Right lobe of liver (tissue), 6 donors: Measurements from ENCODE around the gene CLDN18. TPM values are rescaled to one million over a fixed set of nuclear protein-coding genes. Genes with fewer than 3 reads are reported as not detected.

ENCODE experiments used
- ATAC-seq, 4 donors: fragments of 200-7000 bp; cut with Tn5 transposase; one replicate each; pipeline ENCODE4 v1.9.1; 2020; ENCODE audit warnings: mild to moderate bottlenecking in 4 of 4, moderate library complexity in 4 of 4
- DNase-seq, 3 donors: peaks; one replicate each; pipeline ENCODE4 v3.0.0-alpha.2; 2020
- H3K27ac ChIP-seq, 3 donors: fragments of 200-600 bp; one replicate each; pipeline ENCODE4 v1.8.0; 2022
- H3K27me3 ChIP-seq, 2 donors: fragments of 200-600 bp; one replicate each; pipeline ENCODE4 v1.8.0; 2022
- H3K36me3 ChIP-seq, 4 donors: fragments of 200-600 bp; sonication (generic) in 1 of 4; one replicate each; pipeline versions ENCODE4 v1.5.1 to v1.8.0; 2017 to 2022; ENCODE audit warnings: control low read depth in 1 of 4
- H3K4me1 ChIP-seq, 4 donors: fragments of 200-600 bp; sonication (generic) in 1 of 4; one replicate each; pipeline versions ENCODE4 v1.5.1 to v1.8.0; 2017 to 2022; ENCODE audit warnings: control low read depth in 1 of 4
- H3K4me3 ChIP-seq, 3 donors: fragments of 200-600 bp; one replicate each; pipeline ENCODE4 v1.8.0; 2022
- H3K9me3 ChIP-seq, 4 donors: fragments of 200-600 bp; sonication (generic) in 1 of 4; one replicate each; pipeline versions ENCODE4 v1.5.1 to v1.8.0; 2017 to 2022; ENCODE audit warnings: control low read depth in 1 of 4
- CTCF ChIP-seq, 4 donors: fragments of 200-600 bp in 3 of 4; fragments of 450-650 bp in 1 of 4; IDR thresholded peaks; one replicate each; pipeline versions ENCODE4 v1.5.1 to v1.8.0; 2016 to 2022; ENCODE audit warnings: antibody characterized with exemption in 4 of 4, mild to moderate bottlenecking in 2 of 4
- POLR2A ChIP-seq: fragments of 450-650 bp; IDR thresholded peaks from one replicate; pipeline ENCODE4 v1.6.1; 2017; ENCODE audit warnings: antibody characterized with exemption, mild to moderate bottlenecking
- WGBS: methylation state at CpG from one replicate; pipeline ENCODE4 v1.1.6; 2018; ENCODE audit warnings: low coverage, low lambda C conversion rate; ENCODE audit not compliant: insufficient coverage; ENCODE audit errors: missing lambda C conversion rate; 5-methylcytosine and 5-hydroxymethylcytosine counted together
- intact Hi-C, 2 donors: fragments of 100-400 bp; cut with DNase I; formaldehyde crosslinking; loops; one replicate each; pipeline versions ENCODE4 v1.11.2 to v1.14.1; 2022
- total RNA-seq, 6 experiments: library from RNA; depleted of rRNA in 2 of 6; stranded (reverse); fragments of >200 nt in 2 of 6; fragmentation: NEBNext Ultra II Directional in 3 of 6; extraction: Animal tissue kit (Norgen Biotek cat#: 25700) in 3 of 6; gene quantifications; one replicate each; pipeline versions ENCODE4 v1.1.0 to v1.2.4, GENCODE V29; 2016 to 2023
- donor health status: DM: no; HTN: yes; CAD: no.
- donor health status: DM: no; HTN: no; CAD: no.
- donor health status: DM: no; HTN: no; CAD: no.
- donor health status: DM: no; HTN: yes; CAD: no.
- donor health status: DM: no; HTN: yes; CAD: no.

The CLDN18 gene
- total RNA-seq, 6 experiments from 2014 or later, result not detected

GRCh38 chr3:138043266-138044029 lies 33.5 kb downstream of the CLDN18 start:
- Histone ChIP-seq H3K4me3 (no peak overlapping the region), H3K9me3 (no peaks in the 10 kb centered on the region), H3K4me1 (no peaks in the 10 kb centered on the region), H3K36me3 (no peaks in the 10 kb centered on the region), H3K27ac (no peak overlapping the region), H3K27me3 (no peaks in the 10 kb centered on the region)
- 60% methylated on average over 3 of the region's 3 CpGs for WGBS
- TF ChIP-seq POLR2A (no peak), CTCF (IDR thresholded peaks at IDR 0.05) (no peak)
- intact Hi-C loops, result no loop called here
- ATAC-seq (no peak), DNase-seq (no peak)

GRCh38 chr3:138046085-138046484 lies 36.1 kb downstream of the CLDN18 start:
- intact Hi-C loops, result no loop called here
- WGBS, result 73% methylated on average over 3 of the region's 3 CpGs
- no peak overlapping the region for H3K27ac ChIP-seq

GRCh38 chr3:138046955-138047354 lies 37.0 kb downstream of the CLDN18 start:
- intact Hi-C loops, result no loop called here
- WGBS, result 54% methylated on average over 2 of the region's 3 CpGs
- Histone ChIP-seq H3K9me3 (no peaks in the 10 kb centered on the region), H3K4me1 (no peaks in the 10 kb centered on the region), H3K36me3 (no peaks in the 10 kb centered on the region), H3K27ac (no peak overlapping the region), H3K27me3 (no peaks in the 10 kb centered on the region), H3K4me3 (no peak overlapping the region)
- no peak for TF ChIP-seq CTCF (IDR thresholded peaks at IDR 0.05)
- no peak for TF ChIP-seq POLR2A
- DNase-seq (no peak), ATAC-seq (no peak)

More at GRCh38 chr3:138046085-138046484, 36.1 kb downstream of the CLDN18 start:
- no peak overlapping the region for H3K4me3 ChIP-seq
- DNase-seq (no peak), ATAC-seq (no peak)
- no peaks in the 10 kb centered on the region for H3K4me1 ChIP-seq
- no peaks in the 10 kb centered on the region for H3K36me3 ChIP-seq
- H3K27me3 ChIP-seq, result no peaks in the 10 kb centered on the region
- H3K9me3 ChIP-seq, result no peaks in the 10 kb centered on the region
- TF ChIP-seq POLR2A (no peak), CTCF (IDR thresholded peaks at IDR 0.05) (no peak)

- TF ChIP-seq POLR2A, result no peak
- TF ChIP-seq CTCF (IDR thresholded peaks at IDR 0.05), result no peak
- H3K27me3 ChIP-seq, result no peaks in the 10 kb centered on the region
- no peaks in the 10 kb centered on the region for H3K4me1 ChIP-seq
- H3K4me3 ChIP-seq, result no peak overlapping the region
- no peaks in the 10 kb centered on the region for H3K36me3 ChIP-seq
- DNase-seq, result no peak
- no peak overlapping the region for H3K27ac ChIP-seq
- H3K9me3 ChIP-seq, result no peaks in the 10 kb centered on the region
- WGBS, result 62% methylated on average over 5 of the region's 5 CpGs
- no peak for ATAC-seq
- intact Hi-C loops, result no loop called here
Measured at GRCh38 chr3:138047596-138048158, 37.7 kb downstream of the CLDN18 start.
